ENCODE results near the gene QRFP.

DNA sequence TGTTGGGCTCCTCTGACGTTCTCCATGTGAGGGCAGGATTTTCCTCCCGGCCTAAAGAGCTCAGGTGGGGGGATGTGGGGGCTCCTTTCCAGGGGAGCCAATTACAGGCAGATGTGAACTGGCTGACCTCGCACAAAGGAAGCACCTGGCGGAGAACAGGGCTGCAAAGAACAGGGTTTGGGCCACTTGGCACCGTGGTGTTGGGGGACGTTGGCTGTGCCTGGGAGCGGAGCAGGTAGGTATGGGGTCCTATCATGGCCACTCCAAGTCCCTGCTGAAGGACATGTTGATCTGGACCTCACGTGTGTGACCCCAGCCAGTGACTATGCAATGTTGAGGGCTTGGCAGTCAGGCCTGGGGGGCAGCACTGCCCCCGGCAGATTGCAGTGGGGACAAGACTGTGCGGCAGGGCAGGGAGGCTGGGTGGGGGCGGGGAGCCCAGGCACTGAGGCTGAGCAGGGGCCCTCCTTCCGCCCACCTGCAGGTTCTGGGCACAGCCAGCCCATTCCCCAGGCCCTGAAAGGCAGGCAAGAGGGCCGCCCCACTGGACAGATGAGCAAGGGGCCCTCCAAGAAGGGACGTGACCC lies 23.0 kb upstream of the QRFP start:
- TF ChIP-seq, protein P1, sequence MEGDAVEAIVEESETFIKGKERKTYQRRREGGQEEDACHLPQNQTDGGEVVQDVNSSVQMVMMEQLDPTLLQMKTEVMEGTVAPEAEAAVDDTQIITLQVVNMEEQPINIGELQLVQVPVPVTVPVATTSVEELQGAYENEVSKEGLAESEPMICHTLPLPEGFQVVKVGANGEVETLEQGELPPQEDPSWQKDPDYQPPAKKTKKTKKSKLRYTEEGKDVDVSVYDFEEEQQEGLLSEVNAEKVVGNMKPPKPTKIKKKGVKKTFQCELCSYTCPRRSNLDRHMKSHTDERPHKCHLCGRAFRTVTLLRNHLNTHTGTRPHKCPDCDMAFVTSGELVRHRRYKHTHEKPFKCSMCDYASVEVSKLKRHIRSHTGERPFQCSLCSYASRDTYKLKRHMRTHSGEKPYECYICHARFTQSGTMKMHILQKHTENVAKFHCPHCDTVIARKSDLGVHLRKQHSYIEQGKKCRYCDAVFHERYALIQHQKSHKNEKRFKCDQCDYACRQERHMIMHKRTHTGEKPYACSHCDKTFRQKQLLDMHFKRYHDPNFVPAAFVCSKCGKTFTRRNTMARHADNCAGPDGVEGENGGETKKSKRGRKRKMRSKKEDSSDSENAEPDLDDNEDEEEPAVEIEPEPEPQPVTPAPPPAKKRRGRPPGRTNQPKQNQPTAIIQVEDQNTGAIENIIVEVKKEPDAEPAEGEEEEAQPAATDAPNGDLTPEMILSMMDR (IDR thresholded peaks at IDR 0.05) = no peak
- no peak for TF ChIP-seq POLR2A (IDR thresholded peaks at IDR 0.05)
- TF ChIP-seq EP300 (IDR thresholded peaks at IDR 0.05) = no peak
- no peak for TF ChIP-seq POLR2AphosphoS5 (IDR thresholded peaks at IDR 0.05)

Data from gastroesophageal sphincter (tissue), 3 donors.